ENCODE measurements around the gene CDPF1. TPM values are rescaled to one million over a fixed set of nuclear protein-coding genes. Genes with fewer than 3 reads are reported as not detected.
A peak's percentile ranks its signal among the peaks of the same experiment; 100 is the strongest.

The CDPF1 gene
- total and polyA plus RNA-seq, 10 donors: 7.7 to 19.6 (median 9.5) TPM

GRCh38 chr22:46263216-46263590 is 13.1 kb upstream of the CDPF1 start, which contains the start of gene PKDREJ:
PKDREJ (minus strand) TSS chr22:46263343; CDS start chr22:46263322, 21 bp downstream.
- Histone ChIP-seq H3K27ac (peak within 1 kb of the TSS in 3 of 8 donors; percentile 17 to 77 (median 63)), H3K27me3 (replicated peaks in 1 of 7) (peaks cover 0 to 42% (median 16%) of the 10 kb centered on the region in 7 donors), H3K4me3 (peak within 1 kb of the TSS in 6 of 8 donors; percentile 4 to 64 (median 30)), H3K4me1 (peaks cover 0 to 48% (median 13%) of the 10 kb centered on the region in 6 donors), H3K9me3 (peaks cover 0 to 6% (median 0%) of the 10 kb centered on the region in 8 donors), H3K36me3 (no peaks in the 10 kb centered on the region)
- no peak for TF ChIP-seq POLR2A (IDR thresholded peaks at IDR 0.05)
- TF ChIP-seq CTCF (IDR thresholded peaks at IDR 0.05 in 8 of 11, conservative IDR thresholded peaks at IDR 0.05 in 3 of 11): no peak
- TF ChIP-seq POLR2AphosphoS5 (IDR thresholded peaks at IDR 0.05): no peak
- intact Hi-C loops (cut with DNase I; ENCODE audit: low total_unique reads): no loop called here
- WGBS, 5 donors: 57 to 100% (median 59%) methylated on average over 2 to 30 of the region's 30 CpGs
- DNase-seq: no peak

GRCh38 chr22:46262449-46263215 is 12.5 kb upstream of the CDPF1 start:
- H3K4me3 ChIP-seq: peak overlapping the region in 6 of 8 donors; percentile 4 to 64 (median 30)
- H3K36me3 ChIP-seq: no peaks in the 10 kb centered on the region
- peak overlapping the region in 3 of 8 donors; percentile 17 to 77 (median 63) for H3K27ac ChIP-seq
- peak; percentile 92 for DNase-seq
- H3K27me3 ChIP-seq (replicated peaks in 1 of 7): peaks cover 0 to 42% (median 16%) of the 10 kb centered on the region in 7 donors
- WGBS, 5 donors: 12 to 27% (median 14%) methylated on average over 2 to 109 of the region's 109 CpGs
- peak; percentile 54 to 77 (median 64) for TF ChIP-seq POLR2AphosphoS5 (IDR thresholded peaks at IDR 0.05)
- TF ChIP-seq POLR2A (IDR thresholded peaks at IDR 0.05): no peak
- TF ChIP-seq CTCF (IDR thresholded peaks at IDR 0.05 in 8 of 11, conservative IDR thresholded peaks at IDR 0.05 in 3 of 11): peak; percentile 16 to 70 (median 36)
- intact Hi-C loops (cut with DNase I; ENCODE audit: low total_unique reads): no loop called here
- H3K4me1 ChIP-seq: peaks cover 0 to 43% (median 11%) of the 10 kb centered on the region in 6 donors
- H3K9me3 ChIP-seq: peaks cover 0 to 6% (median 0%) of the 10 kb centered on the region in 8 donors

DNA sequence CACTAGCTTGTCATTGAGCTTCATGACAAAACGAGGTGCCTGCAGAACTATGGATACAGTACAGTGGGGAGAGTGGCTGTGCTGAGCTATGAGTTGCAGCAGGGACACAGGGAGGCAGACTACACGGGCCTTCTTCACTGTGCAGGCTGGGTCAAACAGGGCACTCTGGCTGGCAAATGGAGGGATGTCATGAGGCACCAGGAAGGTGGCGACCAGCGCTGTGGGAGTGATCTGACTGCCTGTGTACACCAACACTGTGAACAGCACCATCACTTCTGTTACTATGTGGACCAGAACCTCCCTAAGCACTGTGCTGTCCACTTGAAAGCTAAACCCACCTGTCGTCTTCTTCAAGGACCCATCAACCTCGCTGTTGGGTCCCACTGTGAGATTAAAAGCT is 9.9 kb upstream of the CDPF1 start:
- TF ChIP-seq CTCF (IDR thresholded peaks at IDR 0.05 in 8 of 11, conservative IDR thresholded peaks at IDR 0.05 in 3 of 11) (no peak), POLR2A (IDR thresholded peaks at IDR 0.05) (no peak), POLR2AphosphoS5 (IDR thresholded peaks at IDR 0.05) (no peak)
- H3K9me3 ChIP-seq: no peaks in the 10 kb centered on the region
- DNase-seq: no peak
- H3K4me1 ChIP-seq: peaks cover 0 to 32% (median 3%) of the 10 kb centered on the region in 6 donors
- peaks cover 0 to 42% (median 16%) of the 10 kb centered on the region in 7 donors for H3K27me3 ChIP-seq (replicated peaks in 1 of 7)
- no peak overlapping the region for H3K27ac ChIP-seq
- 79 to 86% (median 85%) methylated on average over 6 of the region's 6 CpGs for WGBS, 5 donors
- intact Hi-C loops (cut with DNase I; ENCODE audit: low total_unique reads): no loop called here
- no peak overlapping the region for H3K4me3 ChIP-seq
- H3K36me3 ChIP-seq: no peaks in the 10 kb centered on the region

DNA sequence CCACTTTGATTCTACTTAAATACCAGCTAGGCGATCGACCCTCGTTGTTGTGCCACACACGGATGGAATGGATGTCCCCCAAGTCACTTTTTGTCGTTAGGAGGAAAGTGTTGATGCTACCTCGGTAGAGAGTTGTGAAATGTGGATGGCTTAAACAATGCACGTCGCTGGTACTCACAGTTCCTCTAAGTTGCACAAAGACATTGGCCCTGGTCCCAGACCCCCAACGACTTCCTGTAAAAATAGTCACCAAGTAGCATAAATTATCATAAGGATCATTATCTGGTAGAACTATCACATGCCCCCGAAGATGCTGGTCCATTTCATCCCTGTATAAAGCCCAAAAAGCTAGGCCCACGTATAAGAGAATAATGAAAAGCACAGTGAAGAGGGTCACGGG is 9.3 kb upstream of the CDPF1 start:
- DNase-seq: no peak
- H3K27me3 ChIP-seq (replicated peaks in 1 of 7): peaks cover 0 to 42% (median 16%) of the 10 kb centered on the region in 7 donors
- TF ChIP-seq POLR2A (IDR thresholded peaks at IDR 0.05) (no peak), POLR2AphosphoS5 (IDR thresholded peaks at IDR 0.05) (peak in 1 of 3 donors; percentile 50), CTCF (IDR thresholded peaks at IDR 0.05 in 8 of 11, conservative IDR thresholded peaks at IDR 0.05 in 3 of 11) (no peak)
- H3K4me1 ChIP-seq: peaks cover 0 to 32% (median 3%) of the 10 kb centered on the region in 6 donors
- intact Hi-C loops (cut with DNase I; ENCODE audit: low total_unique reads): loop anchor here (5.0 kb wide), 1 partner anchor 112 kb away; no protein-coding TSS in a partner anchor
- no peaks in the 10 kb centered on the region for H3K9me3 ChIP-seq
- no peaks in the 10 kb centered on the region for H3K36me3 ChIP-seq
- 38 to 59% (median 53%) methylated on average over 12 of the region's 12 CpGs for WGBS, 5 donors
- peak overlapping the region in 4 of 8 donors; percentile 32 to 72 (median 62) for H3K27ac ChIP-seq
- no peak overlapping the region for H3K4me3 ChIP-seq
